Hepatocyte (in vitro differentiated cells): Measurements from ENCODE around the gene SWSAP1. TPM values are rescaled to one million over a fixed set of nuclear protein-coding genes. Genes with fewer than 3 reads are reported as not detected.
A peak's percentile ranks its signal among the peaks of the same experiment; 100 is the strongest.
"Not testable (repeated sequence)": the region's sequence is repeated elsewhere in the genome, so short reads cannot be mapped to it uniquely, and the experiment has no call there.

Source experiments
- DNase-seq: peaks from one replicate; pipeline ENCODE4 v3.0.0-alpha.2; 2016; ENCODE audit warnings: low spot score
- H2AFZ ChIP-seq: fragments of 200-600 bp; sonication (generic); 2 replicates; pipeline ENCODE4 v1.6.0; 2016; ENCODE audit warnings: antibody characterized with exemption, mild to moderate bottlenecking
- H3K27ac ChIP-seq: fragments of 200-600 bp; sonication (generic); 2 replicates; pipeline ENCODE4 v1.5.1; 2016; ENCODE audit warnings: mild to moderate bottlenecking
- H3K27me3 ChIP-seq: fragments of 200-600 bp; sonication (generic); 2 replicates; pipeline ENCODE4 v1.6.1; 2016
- H3K36me3 ChIP-seq: fragments of 200-600 bp; sonication (generic); replicated peaks from 2 replicates; pipeline ENCODE4 v1.5.1; 2016; ENCODE audit warnings: low read depth; ENCODE audit not compliant: insufficient read depth
- H3K4me1 ChIP-seq: fragments of 200-600 bp; sonication (generic); 2 replicates; pipeline ENCODE4 v1.5.1; 2016; ENCODE audit warnings: mild to moderate bottlenecking, moderate library complexity; ENCODE audit not compliant: insufficient read depth
- H3K4me2 ChIP-seq: fragments of 200-600 bp; sonication (generic); 2 replicates; pipeline ENCODE4 v1.6.0; 2016
- H3K4me3 ChIP-seq: fragments of 200-600 bp; sonication (generic); 2 replicates; pipeline ENCODE4 v1.5.1; 2016; ENCODE audit warnings: mild to moderate bottlenecking
- H3K79me2 ChIP-seq: fragments of 200-600 bp; sonication (generic); 2 replicates; pipeline ENCODE4 v1.6.0; 2017; ENCODE audit warnings: mild to moderate bottlenecking
- H3K9me2 ChIP-seq: fragments of 200-600 bp; sonication (generic); replicated peaks from 2 replicates; pipeline ENCODE4 v1.6.0; 2017; ENCODE audit warnings: mild to moderate bottlenecking; ENCODE audit not compliant: insufficient read depth
- H3K9me3 ChIP-seq: fragments of 200-600 bp; sonication (generic); 2 replicates; pipeline ENCODE4 v1.5.1; 2016; ENCODE audit warnings: low read depth, mild to moderate bottlenecking
- H4K20me1 ChIP-seq: fragments of 200-600 bp; sonication (generic); 2 replicates; pipeline ENCODE4 v1.6.0; 2016; ENCODE audit warnings: mild to moderate bottlenecking; ENCODE audit not compliant: insufficient read depth, poor library complexity, severe bottlenecking
- EZH2 ChIP-seq: fragments of 200-600 bp; sonication (generic); IDR thresholded peaks from 2 replicates; pipeline ENCODE4 v1.6.1; 2016; ENCODE audit warnings: antibody characterized with exemption, mild to moderate bottlenecking, borderline replicate concordance
- EZH2phosphoT487 ChIP-seq: fragments of 200-600 bp; sonication (generic); IDR thresholded peaks from one replicate; pipeline ENCODE4 v1.6.1; 2018; ENCODE audit warnings: antibody characterized with exemption, mild to moderate bottlenecking, low read depth, moderate library complexity; ENCODE audit not compliant: unreplicated experiment, severe bottlenecking
- WGBS: methylation state at CpG from one replicate; pipeline ENCODE4 v1.1.6; 2016; ENCODE audit warnings: low lambda C conversion rate; ENCODE audit errors: missing lambda C conversion rate; 5-methylcytosine and 5-hydroxymethylcytosine counted together
- polyA plus RNA-seq: library from polyadenylated mRNA; unstranded; fragments of >200 nt; fragmentation: Nextera tagmentation; extraction: Ambion mirVana; gene quantifications from 2 replicates; pipeline ENCODE4 v1.2.1, GENCODE V29; 2016
- total RNA-seq: library from RNA; depleted of rRNA; stranded (reverse); fragments of >200 nt; gene quantifications from 2 replicates; pipeline ENCODE4 v1.2.3, GENCODE V29; 2014
- TF ChIP-seq, protein P1 (sequence below): fragments of 200-600 bp; sonication (generic); IDR thresholded peaks from 2 replicates; pipeline ENCODE4 v1.5.1; 2016; ENCODE audit warnings: antibody characterized with exemption, mild to moderate bottlenecking; ENCODE audit not compliant: poor library complexity

The SWSAP1 gene
- total and polyA plus RNA-seq, 2 experiments from 2014 or later = 2.2 to 4.0 TPM

- no peaks in the 10 kb centered on the region for H3K36me3 ChIP-seq
- no peaks in the 10 kb centered on the region for H3K4me1 ChIP-seq
- peak; percentile 39 for DNase-seq
- H3K9me2 ChIP-seq = no peaks in the 10 kb centered on the region
- no peaks in the 10 kb centered on the region for H4K20me1 ChIP-seq
- H3K4me2 ChIP-seq = no peak overlapping the region
- WGBS = 78% methylated on average over 9 of the region's 9 CpGs
- H3K27ac ChIP-seq = peak overlapping the region; percentile 45
- no peak overlapping the region for H3K4me3 ChIP-seq
- H2AFZ ChIP-seq = no peak overlapping the region
- TF ChIP-seq, protein P1, sequence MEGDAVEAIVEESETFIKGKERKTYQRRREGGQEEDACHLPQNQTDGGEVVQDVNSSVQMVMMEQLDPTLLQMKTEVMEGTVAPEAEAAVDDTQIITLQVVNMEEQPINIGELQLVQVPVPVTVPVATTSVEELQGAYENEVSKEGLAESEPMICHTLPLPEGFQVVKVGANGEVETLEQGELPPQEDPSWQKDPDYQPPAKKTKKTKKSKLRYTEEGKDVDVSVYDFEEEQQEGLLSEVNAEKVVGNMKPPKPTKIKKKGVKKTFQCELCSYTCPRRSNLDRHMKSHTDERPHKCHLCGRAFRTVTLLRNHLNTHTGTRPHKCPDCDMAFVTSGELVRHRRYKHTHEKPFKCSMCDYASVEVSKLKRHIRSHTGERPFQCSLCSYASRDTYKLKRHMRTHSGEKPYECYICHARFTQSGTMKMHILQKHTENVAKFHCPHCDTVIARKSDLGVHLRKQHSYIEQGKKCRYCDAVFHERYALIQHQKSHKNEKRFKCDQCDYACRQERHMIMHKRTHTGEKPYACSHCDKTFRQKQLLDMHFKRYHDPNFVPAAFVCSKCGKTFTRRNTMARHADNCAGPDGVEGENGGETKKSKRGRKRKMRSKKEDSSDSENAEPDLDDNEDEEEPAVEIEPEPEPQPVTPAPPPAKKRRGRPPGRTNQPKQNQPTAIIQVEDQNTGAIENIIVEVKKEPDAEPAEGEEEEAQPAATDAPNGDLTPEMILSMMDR = no peak
- TF ChIP-seq EZH2phosphoT487 (no peak), EZH2 (no peak)
- H3K9me3 ChIP-seq = no peaks in the 10 kb centered on the region
- H3K79me2 ChIP-seq = no peaks in the 10 kb centered on the region
- H3K27me3 ChIP-seq = no peaks in the 10 kb centered on the region
Measured at GRCh38 chr19:11404588-11405222, 30.2 kb downstream of the SWSAP1 start.

- H3K27ac ChIP-seq = no peak overlapping the region
- no peak for DNase-seq
- WGBS = 89% methylated on average over 24 of the region's 44 CpGs
- no peaks in the 10 kb centered on the region for H3K27me3 ChIP-seq
- no peaks in the 10 kb centered on the region for H3K36me3 ChIP-seq
- TF ChIP-seq, protein P1 = no peak
- no peak for TF ChIP-seq EZH2
- no peak for TF ChIP-seq EZH2phosphoT487
- H4K20me1 ChIP-seq = no peaks in the 10 kb centered on the region
- no peak overlapping the region for H2AFZ ChIP-seq
- H3K4me3 ChIP-seq = no peak overlapping the region
- no peaks in the 10 kb centered on the region for H3K4me1 ChIP-seq
- no peak overlapping the region for H3K4me2 ChIP-seq
- H3K79me2 ChIP-seq = no peaks in the 10 kb centered on the region
- no peaks in the 10 kb centered on the region for H3K9me3 ChIP-seq
- H3K9me2 ChIP-seq = no peaks in the 10 kb centered on the region
Measured at GRCh38 chr19:11405846-11406643, 31.6 kb downstream of the SWSAP1 start.

- H3K36me3 ChIP-seq, H3K27me3 ChIP-seq, H3K9me2 ChIP-seq, H4K20me1 ChIP-seq, H2AFZ ChIP-seq, H3K4me1 ChIP-seq, H3K9me3 ChIP-seq, H3K4me3 ChIP-seq, H3K4me2 ChIP-seq, DNase-seq, H3K79me2 ChIP-seq, H3K27ac ChIP-seq: not testable (repeated sequence)
- 95% methylated on average over 12 of the region's 12 CpGs for WGBS
Measured at GRCh38 chr19:11406703-11407236, 32.3 kb downstream of the SWSAP1 start.

- Histone ChIP-seq H3K4me2 (no peak overlapping the region), H3K27ac (no peak overlapping the region), H3K9me3 (no peaks in the 10 kb centered on the region), H3K4me1 (no peaks in the 10 kb centered on the region), H4K20me1 (no peaks in the 10 kb centered on the region), H3K27me3 (no peaks in the 10 kb centered on the region), H3K4me3 (no peak overlapping the region), H3K9me2 (no peaks in the 10 kb centered on the region), H3K36me3 (no peaks in the 10 kb centered on the region), H3K79me2 (no peaks in the 10 kb centered on the region), H2AFZ (no peak overlapping the region)
- no peak for DNase-seq
- TF ChIP-seq EZH2 (no peak), EZH2phosphoT487 (no peak)
- TF ChIP-seq, protein P1 = no peak
- 96% methylated on average over 4 of the region's 4 CpGs for WGBS
Measured at GRCh38 chr19:11408591-11408990, 34.1 kb downstream of the SWSAP1 start.
